Caco-2 (cell line): ENCODE measurements around the gene TLE2. TPM values are rescaled to one million over a fixed set of nuclear protein-coding genes. Genes with fewer than 3 reads are reported as not detected.
A peak's percentile ranks its signal among the peaks of the same experiment; 100 is the strongest.

Source experiments
- BruUV-seq: library from RNA; stranded (reverse); fragments of 400-500 nt; replicated peaks from 2 replicates; lab custom pipeline; 2021; lab: Mats Ljungman, UMichigan
- CTCF ChIA-PET: fragments of 300-600 bp; sonication (Branson Sonifier 250); formaldehyde crosslinking; loops from one replicate; lab custom pipeline; 2022; ENCODE audit warnings: antibody characterized with exemption; lab: Charles Lee
- POLR2A ChIA-PET: fragments of 300-600 bp; sonication (Branson Sonifier 250); formaldehyde crosslinking; loops from one replicate; lab custom pipeline; 2022; ENCODE audit warnings: antibody characterized with exemption; lab: Charles Lee
- DNase-seq, 2 experiments: peaks; one replicate each; pipeline versions ENCODE4 v3.0.0 to v3.0.0-alpha.2; 2020 to 2022
- H3K27me3 ChIP-seq: replicated peaks from 2 replicates; pipeline ENCODE4 v1.6.0; 2011; ENCODE audit warnings: low read length; ENCODE audit not compliant: control insufficient read depth, insufficient read depth
- H3K36me3 ChIP-seq: 2 replicates; pipeline ENCODE4 v1.5.1; 2011; ENCODE audit warnings: low read length; ENCODE audit not compliant: control insufficient read depth, insufficient read depth
- H3K4me1 ChIP-seq: fragments of 250-450 bp; sonication (Bioruptor Pico); 2 replicates; pipeline ENCODE4 v1.5.1; 2020; ENCODE audit warnings: mild to moderate bottlenecking
- H3K4me3 ChIP-seq: 2 replicates; pipeline ENCODE4 v1.5.1; 2011; ENCODE audit warnings: low read depth, mild to moderate bottlenecking, control low read depth, low read length
- H3K9me3 ChIP-seq: fragments of 250-450 bp; sonication (Bioruptor Pico); 2 replicates; pipeline ENCODE4 v1.5.1; 2020; ENCODE audit warnings: mild to moderate bottlenecking, moderate library complexity
- H3K27ac Mint-ChIP-seq: one replicate; pipeline ENCODE4 v1.8.0; 2022; ENCODE audit warnings: mixed read lengths; ENCODE audit not compliant: unreplicated experiment
- H3K27me3 Mint-ChIP-seq: one replicate; pipeline ENCODE4 v1.8.0; 2022; ENCODE audit warnings: mixed read lengths; ENCODE audit not compliant: insufficient read depth, unreplicated experiment
- H3K36me3 Mint-ChIP-seq: one replicate; pipeline ENCODE4 v1.8.0; 2022; ENCODE audit warnings: mild to moderate bottlenecking, mixed read lengths; ENCODE audit not compliant: insufficient read depth, unreplicated experiment
- H3K4me1 Mint-ChIP-seq: one replicate; pipeline ENCODE4 v1.8.0; 2022; ENCODE audit warnings: low read depth, mixed read lengths; ENCODE audit not compliant: unreplicated experiment
- H3K4me3 Mint-ChIP-seq: one replicate; pipeline ENCODE4 v1.8.0; 2022; ENCODE audit warnings: mild to moderate bottlenecking, moderate library complexity, mixed read lengths; ENCODE audit not compliant: unreplicated experiment
- H3K9me3 Mint-ChIP-seq: one replicate; pipeline ENCODE4 v1.8.0; 2022; ENCODE audit warnings: mixed read lengths; ENCODE audit not compliant: unreplicated experiment
- intact Hi-C: fragments of 100-400 bp; cut with micrococcal nuclease; formaldehyde crosslinking; loops from one replicate; pipeline ENCODE4 v1.10.0; 2022; ENCODE audit not compliant: unreplicated experiment
- total RNA-seq: library from RNA; stranded (reverse); gene quantifications from 2 replicates; pipeline ENCODE4 v1.2.3, GENCODE V29; 2022
- TF ChIP-seq, protein P1 (sequence below), 2 experiments: fragments of 200-600 bp in 1 of 2; IDR thresholded peaks; 1 replicate in 1 of 2; 2 replicates in 1 of 2; pipeline versions ENCODE4 v1.5.1 to v1.8.0; 2011 to 2022; ENCODE audit warnings: antibody characterized with exemption in 1 of 2, control low read depth in 1 of 2, inconsistent platforms in 1 of 2, low read depth in 1 of 2, low read length in 1 of 2, mild to moderate bottlenecking in 1 of 2, moderate library complexity in 1 of 2; ENCODE audit not compliant: insufficient read depth in 1 of 2, severe bottlenecking in 1 of 2, unreplicated experiment in 1 of 2

The TLE2 gene
- total RNA-seq, 1 experiment from 2014 or later, result 31.3 TPM

DNA sequence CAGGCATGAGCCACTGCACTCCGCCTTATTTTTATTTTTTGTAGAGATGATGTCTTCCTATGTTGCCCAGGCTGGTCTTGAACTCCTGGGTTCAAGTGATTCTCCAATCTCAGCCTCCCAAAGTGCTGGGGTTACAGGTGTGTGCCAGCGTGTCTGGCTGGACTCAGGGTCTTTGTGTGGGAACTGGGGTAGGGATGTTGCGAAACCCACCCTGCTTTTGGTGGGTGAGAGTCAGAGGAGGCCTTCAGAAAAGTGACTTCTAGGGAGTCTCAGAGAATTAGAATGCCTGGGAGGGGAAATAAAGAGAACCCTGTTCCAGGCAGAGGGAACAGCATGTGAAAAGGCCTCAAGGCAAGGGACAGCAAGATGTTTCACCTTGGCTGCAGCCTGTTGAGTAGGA is 20.0 kb upstream of the TLE2 start:
- no peaks in the 10 kb centered on the region for H3K4me1 Mint-ChIP-seq
- Histone ChIP-seq H3K4me1 (no peaks in the 10 kb centered on the region), H3K4me3 (no peak overlapping the region), H3K9me3 (no peaks in the 10 kb centered on the region), H3K36me3 (no peaks in the 10 kb centered on the region), H3K27me3 (no peaks in the 10 kb centered on the region)
- DNase-seq, result no peak
- intact Hi-C loops, result no loop called here
- H3K27ac Mint-ChIP-seq, result no peak overlapping the region
- BruUV-seq, result no TSS peak
- H3K36me3 Mint-ChIP-seq, result no peaks in the 10 kb centered on the region
- TF ChIP-seq, protein P1, sequence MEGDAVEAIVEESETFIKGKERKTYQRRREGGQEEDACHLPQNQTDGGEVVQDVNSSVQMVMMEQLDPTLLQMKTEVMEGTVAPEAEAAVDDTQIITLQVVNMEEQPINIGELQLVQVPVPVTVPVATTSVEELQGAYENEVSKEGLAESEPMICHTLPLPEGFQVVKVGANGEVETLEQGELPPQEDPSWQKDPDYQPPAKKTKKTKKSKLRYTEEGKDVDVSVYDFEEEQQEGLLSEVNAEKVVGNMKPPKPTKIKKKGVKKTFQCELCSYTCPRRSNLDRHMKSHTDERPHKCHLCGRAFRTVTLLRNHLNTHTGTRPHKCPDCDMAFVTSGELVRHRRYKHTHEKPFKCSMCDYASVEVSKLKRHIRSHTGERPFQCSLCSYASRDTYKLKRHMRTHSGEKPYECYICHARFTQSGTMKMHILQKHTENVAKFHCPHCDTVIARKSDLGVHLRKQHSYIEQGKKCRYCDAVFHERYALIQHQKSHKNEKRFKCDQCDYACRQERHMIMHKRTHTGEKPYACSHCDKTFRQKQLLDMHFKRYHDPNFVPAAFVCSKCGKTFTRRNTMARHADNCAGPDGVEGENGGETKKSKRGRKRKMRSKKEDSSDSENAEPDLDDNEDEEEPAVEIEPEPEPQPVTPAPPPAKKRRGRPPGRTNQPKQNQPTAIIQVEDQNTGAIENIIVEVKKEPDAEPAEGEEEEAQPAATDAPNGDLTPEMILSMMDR (IDR thresholded peaks at IDR 0.05; ENCODE audit: insufficient read depth in 1 of 2, low read depth in 1 of 2, low read length in 1 of 2, severe bottlenecking in 1 of 2, unreplicated experiment in 1 of 2), result no peak
- no peaks in the 10 kb centered on the region for H3K9me3 Mint-ChIP-seq
- POLR2A ChIA-PET, result no interaction called here
- no peak overlapping the region for H3K4me3 Mint-ChIP-seq
- CTCF ChIA-PET, result no interaction called here
- no peaks in the 10 kb centered on the region for H3K27me3 Mint-ChIP-seq

DNA sequence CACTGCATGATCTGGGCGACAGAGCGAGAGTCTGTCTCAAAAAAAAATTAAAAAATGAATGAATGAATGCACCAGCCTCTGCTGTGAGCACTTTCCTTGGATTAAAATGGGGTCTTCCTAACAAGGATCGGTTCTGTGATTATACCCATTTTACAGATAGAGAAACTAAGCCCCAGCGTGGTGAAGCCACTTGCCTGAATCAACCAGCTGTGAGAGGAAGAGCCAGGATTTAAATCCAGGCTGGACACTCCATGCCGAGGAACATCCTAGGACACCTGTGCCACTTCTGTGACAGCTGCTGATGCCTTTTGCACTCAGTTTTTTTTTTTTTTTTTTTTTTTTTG is 19.1 kb upstream of the TLE2 start:
- Mint-ChIP-seq H3K27ac (no peak overlapping the region), H3K9me3 (no peaks in the 10 kb centered on the region), H3K36me3 (no peaks in the 10 kb centered on the region), H3K4me1 (no peaks in the 10 kb centered on the region), H3K27me3 (no peaks in the 10 kb centered on the region), H3K4me3 (no peak overlapping the region)
- DNase-seq, result no peak
- no peaks in the 10 kb centered on the region for H3K9me3 ChIP-seq
- no peak overlapping the region for H3K4me3 ChIP-seq
- ChIA-PET CTCF (interaction anchor here (0.7 kb wide), 1 partner anchor 62 kb away, joined by 3 read pairs; no protein-coding TSS in a partner anchor), POLR2A (no interaction called here)
- H3K27me3 ChIP-seq, result no peaks in the 10 kb centered on the region
- no peaks in the 10 kb centered on the region for H3K4me1 ChIP-seq
- intact Hi-C loops, result no loop called here
- BruUV-seq, result no TSS peak
- H3K36me3 ChIP-seq, result no peaks in the 10 kb centered on the region
- TF ChIP-seq, protein P1 (IDR thresholded peaks at IDR 0.05; ENCODE audit: insufficient read depth in 1 of 2, low read depth in 1 of 2, low read length in 1 of 2, severe bottlenecking in 1 of 2, unreplicated experiment in 1 of 2), result no peak

DNA sequence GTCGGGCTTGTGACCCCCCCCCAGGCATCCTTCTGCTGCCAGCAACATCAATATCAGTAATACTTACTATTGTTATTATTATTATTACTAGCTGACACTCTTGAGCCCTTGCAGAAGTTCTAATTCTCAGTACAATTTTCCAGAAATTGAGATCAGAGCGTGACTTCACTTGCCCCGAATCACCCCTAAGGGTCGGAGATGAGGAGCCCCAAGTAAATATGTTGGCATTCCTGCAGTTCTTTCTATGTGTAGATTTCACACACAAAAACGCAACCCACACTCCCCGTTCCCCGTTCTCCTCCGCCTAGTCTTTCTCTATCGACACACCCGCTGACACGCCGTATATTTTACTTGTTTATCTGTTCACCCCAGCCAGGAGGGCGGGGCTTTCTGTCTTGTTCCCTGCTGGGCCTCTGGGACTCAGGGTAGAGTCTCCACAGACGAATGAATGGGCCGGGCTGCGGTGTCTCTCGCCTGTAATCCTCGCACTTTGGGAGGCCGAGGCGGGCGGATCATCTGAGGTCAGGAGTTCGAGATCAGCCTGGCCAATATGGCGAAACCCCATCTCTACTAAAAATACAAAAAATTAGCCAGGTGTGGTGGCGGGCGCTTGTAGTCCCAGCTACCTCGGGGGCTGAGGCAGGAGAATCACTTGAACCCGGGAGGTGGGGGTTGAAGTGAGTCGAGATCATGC is 18.6 kb upstream of the TLE2 start:
- ChIA-PET POLR2A (no interaction called here), CTCF (interaction anchor here (0.7 kb wide), 1 partner anchor 61 kb away, joined by 3 read pairs; no protein-coding TSS in a partner anchor)
- H3K27me3 Mint-ChIP-seq, result no peaks in the 10 kb centered on the region
- peak overlapping the region; percentile 33 for H3K4me3 ChIP-seq
- H3K27ac Mint-ChIP-seq, result no peak overlapping the region
- no peaks in the 10 kb centered on the region for H3K9me3 Mint-ChIP-seq
- H3K27me3 ChIP-seq, result no peaks in the 10 kb centered on the region
- intact Hi-C loops, result no loop called here
- no TSS peak for BruUV-seq
- no peaks in the 10 kb centered on the region for H3K36me3 Mint-ChIP-seq
- H3K4me1 Mint-ChIP-seq, result no peaks in the 10 kb centered on the region
- no peaks in the 10 kb centered on the region for H3K36me3 ChIP-seq
- TF ChIP-seq, protein P1 (IDR thresholded peaks at IDR 0.05; ENCODE audit: insufficient read depth in 1 of 2, low read depth in 1 of 2, low read length in 1 of 2, severe bottlenecking in 1 of 2, unreplicated experiment in 1 of 2), result no peak
- peak overlapping the region; percentile 73 for H3K4me3 Mint-ChIP-seq
- peak; percentile 56 to 74 for DNase-seq
- H3K4me1 ChIP-seq, result no peaks in the 10 kb centered on the region
- no peaks in the 10 kb centered on the region for H3K9me3 ChIP-seq
